ENCODE results near the gene FRAS1. TPM values are rescaled to one million over a fixed set of nuclear protein-coding genes. Genes with fewer than 3 reads are reported as not detected.
A peak's percentile ranks its signal among the peaks of the same experiment; 100 is the strongest.

Gene FRAS1
- total RNA-seq, 1 donor from 2014 or later, result 163 TPM

DNA sequence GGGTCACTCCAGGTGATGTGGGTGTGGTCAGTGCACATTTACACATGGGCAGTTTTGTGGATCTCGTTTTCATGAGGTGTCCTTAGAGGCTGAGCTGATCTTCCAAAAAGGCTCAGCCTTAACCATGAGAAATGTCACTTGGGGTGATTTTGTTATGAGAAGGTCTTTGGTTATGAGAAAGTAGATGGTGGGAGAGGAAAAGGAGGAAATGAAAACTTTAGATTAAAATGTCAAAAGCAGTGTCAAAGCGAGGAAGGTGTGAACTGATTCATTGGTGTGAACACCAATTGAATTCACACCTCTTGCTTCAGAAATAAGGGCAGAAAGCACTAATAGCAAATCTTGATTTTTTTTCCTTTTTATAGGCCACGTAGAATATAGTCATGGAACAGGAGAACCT is 394.3 kb downstream of the FRAS1 start:
- DNase-seq (ENCODE audit: low spot score, unreplicated experiment), result no peak

DNA sequence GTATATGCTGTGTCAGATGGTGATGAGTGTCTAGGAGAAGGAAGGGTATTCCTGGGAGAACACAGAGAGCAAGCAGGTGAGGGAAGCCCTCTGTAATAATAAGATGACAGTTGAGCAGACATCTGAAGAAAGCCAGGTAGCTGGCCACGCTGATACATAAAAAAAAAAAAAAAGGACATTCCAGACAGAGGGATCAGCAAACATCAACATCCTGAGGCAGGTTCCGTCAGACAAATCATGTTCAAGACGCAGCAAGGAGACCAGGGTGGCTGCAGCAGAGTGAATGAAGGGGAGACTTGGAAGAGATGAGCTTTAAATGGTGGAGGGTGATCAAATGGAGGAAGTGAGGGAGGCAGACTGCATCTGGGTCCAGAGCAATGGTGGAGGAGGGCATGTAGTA is 396.9 kb downstream of the FRAS1 start:
- DNase-seq (ENCODE audit: low spot score, unreplicated experiment), result no peak
- no peaks in the 10 kb centered on the region for H3K9me3 Mint-ChIP-seq (ENCODE audit: low read depth)
- no peaks in the 10 kb centered on the region for H3K4me1 Mint-ChIP-seq (ENCODE audit: low read depth)
- TF ChIP-seq, protein P1, sequence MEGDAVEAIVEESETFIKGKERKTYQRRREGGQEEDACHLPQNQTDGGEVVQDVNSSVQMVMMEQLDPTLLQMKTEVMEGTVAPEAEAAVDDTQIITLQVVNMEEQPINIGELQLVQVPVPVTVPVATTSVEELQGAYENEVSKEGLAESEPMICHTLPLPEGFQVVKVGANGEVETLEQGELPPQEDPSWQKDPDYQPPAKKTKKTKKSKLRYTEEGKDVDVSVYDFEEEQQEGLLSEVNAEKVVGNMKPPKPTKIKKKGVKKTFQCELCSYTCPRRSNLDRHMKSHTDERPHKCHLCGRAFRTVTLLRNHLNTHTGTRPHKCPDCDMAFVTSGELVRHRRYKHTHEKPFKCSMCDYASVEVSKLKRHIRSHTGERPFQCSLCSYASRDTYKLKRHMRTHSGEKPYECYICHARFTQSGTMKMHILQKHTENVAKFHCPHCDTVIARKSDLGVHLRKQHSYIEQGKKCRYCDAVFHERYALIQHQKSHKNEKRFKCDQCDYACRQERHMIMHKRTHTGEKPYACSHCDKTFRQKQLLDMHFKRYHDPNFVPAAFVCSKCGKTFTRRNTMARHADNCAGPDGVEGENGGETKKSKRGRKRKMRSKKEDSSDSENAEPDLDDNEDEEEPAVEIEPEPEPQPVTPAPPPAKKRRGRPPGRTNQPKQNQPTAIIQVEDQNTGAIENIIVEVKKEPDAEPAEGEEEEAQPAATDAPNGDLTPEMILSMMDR (IDR thresholded peaks at IDR 0.05; ENCODE audit: unreplicated experiment), result no peak
- no peak overlapping the region for H3K4me3 Mint-ChIP-seq (ENCODE audit: low read depth)
- peak overlapping the region; percentile 71 for H3K27ac Mint-ChIP-seq
- H3K27me3 Mint-ChIP-seq, result no peaks in the 10 kb centered on the region
- H3K36me3 Mint-ChIP-seq (ENCODE audit: insufficient read depth), result peaks cover 48% of the 10 kb centered on the region

More for the DNA sequence above, 394.3 kb downstream of the FRAS1 start:
- no peak overlapping the region for H3K27ac Mint-ChIP-seq
- H3K27me3 Mint-ChIP-seq, result no peaks in the 10 kb centered on the region
- TF ChIP-seq, protein P1 (IDR thresholded peaks at IDR 0.05; ENCODE audit: unreplicated experiment), result no peak
- H3K36me3 Mint-ChIP-seq (ENCODE audit: insufficient read depth), result peaks cover 48% of the 10 kb centered on the region
- H3K4me1 Mint-ChIP-seq (ENCODE audit: low read depth), result no peaks in the 10 kb centered on the region
- H3K4me3 Mint-ChIP-seq (ENCODE audit: low read depth), result no peak overlapping the region
- no peaks in the 10 kb centered on the region for H3K9me3 Mint-ChIP-seq (ENCODE audit: low read depth)

DNA sequence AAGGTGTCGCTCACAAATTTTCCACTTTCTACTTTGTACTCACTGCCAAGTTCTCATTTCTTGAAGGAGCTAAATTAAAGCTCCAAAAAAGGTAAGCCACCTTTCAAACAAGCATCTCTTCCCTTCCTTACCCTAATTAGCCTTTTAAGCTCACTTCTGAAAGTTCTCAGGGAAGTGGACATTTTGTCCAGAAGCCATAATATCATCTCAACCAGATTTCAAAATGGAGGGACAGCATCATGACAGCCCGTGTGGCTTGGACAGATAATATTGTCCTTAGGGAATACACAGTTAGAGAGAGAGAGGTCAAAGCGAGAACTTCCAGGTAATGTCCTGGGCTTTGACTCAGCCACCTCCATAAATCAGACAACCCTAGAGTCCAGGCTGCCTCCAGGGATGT is 400.6 kb downstream of the FRAS1 start:
- no peak overlapping the region for H3K27ac Mint-ChIP-seq
- H3K4me1 Mint-ChIP-seq (ENCODE audit: low read depth), result no peaks in the 10 kb centered on the region
- TF ChIP-seq, protein P1 (IDR thresholded peaks at IDR 0.05; ENCODE audit: unreplicated experiment), result no peak
- no peak for DNase-seq (ENCODE audit: low spot score, unreplicated experiment)
- no peak overlapping the region for H3K4me3 Mint-ChIP-seq (ENCODE audit: low read depth)
- no peaks in the 10 kb centered on the region for H3K9me3 Mint-ChIP-seq (ENCODE audit: low read depth)
- peaks cover 28% of the 10 kb centered on the region for H3K36me3 Mint-ChIP-seq (ENCODE audit: insufficient read depth)
- no peaks in the 10 kb centered on the region for H3K27me3 Mint-ChIP-seq

DNA sequence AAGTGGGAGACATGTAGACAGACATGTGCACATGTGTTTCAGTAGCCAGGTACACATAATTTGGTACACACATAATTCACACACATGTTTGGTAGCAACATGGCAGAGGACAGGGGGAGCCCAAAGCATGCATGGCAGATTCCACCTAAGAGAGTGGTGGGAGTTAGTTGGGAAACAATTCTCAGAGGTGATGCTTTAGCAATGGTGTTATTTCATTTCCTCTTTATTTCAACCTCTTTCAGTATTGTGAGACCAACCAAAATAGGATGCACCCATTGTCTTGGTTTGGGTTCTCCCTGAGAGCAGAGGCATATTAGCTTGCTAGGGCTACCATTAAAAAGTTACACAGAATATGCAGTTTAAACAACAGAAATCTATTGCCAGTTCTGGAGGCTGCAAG is 402.2 kb downstream of the FRAS1 start:
- no peak overlapping the region for H3K27ac Mint-ChIP-seq
- H3K4me1 Mint-ChIP-seq (ENCODE audit: low read depth), result no peaks in the 10 kb centered on the region
- H3K4me3 Mint-ChIP-seq (ENCODE audit: low read depth), result no peak overlapping the region
- DNase-seq (ENCODE audit: low spot score, unreplicated experiment), result no peak
- peaks cover 23% of the 10 kb centered on the region for H3K36me3 Mint-ChIP-seq (ENCODE audit: insufficient read depth)
- H3K9me3 Mint-ChIP-seq (ENCODE audit: low read depth), result no peaks in the 10 kb centered on the region
- TF ChIP-seq, protein P1 (IDR thresholded peaks at IDR 0.05; ENCODE audit: unreplicated experiment), result no peak
- no peaks in the 10 kb centered on the region for H3K27me3 Mint-ChIP-seq

DNA sequence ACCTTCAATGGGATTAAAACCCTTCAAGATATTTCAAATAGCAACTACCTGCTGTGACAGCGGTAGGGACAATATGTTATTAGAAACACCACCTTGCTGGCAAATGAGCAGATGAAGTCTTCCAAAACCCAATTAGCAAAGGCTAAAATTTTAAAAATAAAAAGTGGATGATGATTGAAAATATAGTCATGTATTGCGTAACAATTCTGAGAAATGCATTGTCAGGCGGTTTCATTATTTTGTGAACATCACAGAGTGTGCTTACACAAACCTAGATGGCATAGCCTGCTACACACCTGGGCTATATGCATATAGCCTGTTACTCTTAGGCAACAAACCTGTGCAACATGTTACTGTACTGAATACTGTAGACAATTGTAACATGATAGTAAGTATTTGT is 403.2 kb downstream of the FRAS1 start:
- TF ChIP-seq, protein P1 (IDR thresholded peaks at IDR 0.05; ENCODE audit: unreplicated experiment), result no peak
- peaks cover 29% of the 10 kb centered on the region for H3K36me3 Mint-ChIP-seq (ENCODE audit: insufficient read depth)
- no peaks in the 10 kb centered on the region for H3K4me1 Mint-ChIP-seq (ENCODE audit: low read depth)
- H3K27me3 Mint-ChIP-seq, result no peaks in the 10 kb centered on the region
- no peak overlapping the region for H3K27ac Mint-ChIP-seq
- DNase-seq (ENCODE audit: low spot score, unreplicated experiment), result no peak
- H3K9me3 Mint-ChIP-seq (ENCODE audit: low read depth), result no peaks in the 10 kb centered on the region
- no peak overlapping the region for H3K4me3 Mint-ChIP-seq (ENCODE audit: low read depth)

All from progenitor cell of endocrine pancreas (in vitro differentiated cells).